Skeletal muscle tissue (tissue), 4 donors: ENCODE data around the gene PITPNM3. TPM values are rescaled to one million over a fixed set of nuclear protein-coding genes. Genes with fewer than 3 reads are reported as not detected.
"Not testable (repeated sequence)": the region's sequence is repeated elsewhere in the genome, so short reads cannot be mapped to it uniquely, and the experiment has no call there.

Experiments used
- H3K27ac ChIP-seq: one replicate; pipeline ENCODE4 v1.7.0; 2013; ENCODE audit warnings: mild to moderate bottlenecking, low read depth, low read length, inconsistent platforms
- H3K27me3 ChIP-seq, 3 donors: one replicate each; pipeline ENCODE4 v1.7.0; 2013; ENCODE audit warnings: low read length in 3 of 3; ENCODE audit not compliant: control insufficient read depth in 3 of 3, insufficient read depth in 3 of 3
- H3K36me3 ChIP-seq, 3 donors: one replicate each; pipeline ENCODE4 v1.7.0; 2013; ENCODE audit warnings: low read length in 3 of 3; ENCODE audit not compliant: control insufficient read depth in 3 of 3, insufficient read depth in 3 of 3
- H3K4me1 ChIP-seq, 3 donors: one replicate each; pipeline ENCODE4 v1.7.0; 2013; ENCODE audit warnings: low read length in 3 of 3, mild to moderate bottlenecking in 3 of 3; ENCODE audit not compliant: control insufficient read depth in 3 of 3, insufficient read depth in 3 of 3
- H3K4me3 ChIP-seq, 3 donors: one replicate each; pipeline ENCODE4 v1.7.0; 2013; ENCODE audit warnings: low read length in 3 of 3
- H3K9ac ChIP-seq, 3 donors: one replicate each; pipeline ENCODE4 v1.7.0; 2013; ENCODE audit warnings: low read length in 3 of 3, mild to moderate bottlenecking in 3 of 3, moderate library complexity in 2 of 3, low read depth in 1 of 3
- H3K9me3 ChIP-seq, 3 donors: one replicate each; pipeline ENCODE4 v1.7.0; 2013; ENCODE audit warnings: low read length in 3 of 3; ENCODE audit not compliant: control insufficient read depth in 3 of 3
- total RNA-seq: library from RNA; depleted of rRNA; stranded (reverse); fragments of >200 nt; gene quantifications from one replicate; pipeline ENCODE4 v1.2.3, GENCODE V29; 2014
- donor health status: Osteomylitis.

Gene PITPNM3
- 1.0 TPM for total RNA-seq

- peak within 1 kb of the TSS in 2 of 3 donors; percentile 23 to 64 for H3K9ac ChIP-seq
- peaks cover 12 to 14% (median 13%) of the 10 kb centered on the region in 3 donors for H3K4me1 ChIP-seq
Measured at GRCh38 chr17:6556121-6557039, at the start of gene PITPNM3. TSS of gene PITPNM3 (minus strand) at chr17:6556555. CDS start at chr17:6556406, 149 bp downstream.

GRCh38 chr17:6605142-6605541 lies 48.8 kb upstream of the PITPNM3 start:
- Histone ChIP-seq H3K9ac (no peak overlapping the region), H3K9me3 (no peaks in the 10 kb centered on the region), H3K4me3 (no peak overlapping the region), H3K27ac (no peak overlapping the region), H3K36me3 (peaks cover 8 to 44% (median 34%) of the 10 kb centered on the region in 3 donors), H3K27me3 (no peaks in the 10 kb centered on the region), H3K4me1 (no peaks in the 10 kb centered on the region)

More at GRCh38 chr17:6556121-6557039, at the start of gene PITPNM3:
- no peaks in the 10 kb centered on the region for H3K9me3 ChIP-seq
- peaks cover 42 to 54% (median 46%) of the 10 kb centered on the region in 3 donors for H3K27me3 ChIP-seq
- H3K36me3 ChIP-seq = no peaks in the 10 kb centered on the region
- H3K4me3 ChIP-seq = peak within 1 kb of the TSS; percentile 7 to 45 (median 43)
- no peak within 1 kb of the TSS for H3K27ac ChIP-seq

GRCh38 chr17:6603744-6604325 lies 47.5 kb upstream of the PITPNM3 start:
- Histone ChIP-seq H3K4me1 (peaks cover under 1 to 5% (median 2%) of the 10 kb centered on the region in 3 donors), H3K27me3 (no peaks in the 10 kb centered on the region), H3K4me3 (no peak overlapping the region), H3K9me3 (no peaks in the 10 kb centered on the region), H3K27ac (no peak overlapping the region), H3K9ac (no peak overlapping the region), H3K36me3 (peaks cover 2 to 38% (median 27%) of the 10 kb centered on the region in 3 donors)

DNA sequence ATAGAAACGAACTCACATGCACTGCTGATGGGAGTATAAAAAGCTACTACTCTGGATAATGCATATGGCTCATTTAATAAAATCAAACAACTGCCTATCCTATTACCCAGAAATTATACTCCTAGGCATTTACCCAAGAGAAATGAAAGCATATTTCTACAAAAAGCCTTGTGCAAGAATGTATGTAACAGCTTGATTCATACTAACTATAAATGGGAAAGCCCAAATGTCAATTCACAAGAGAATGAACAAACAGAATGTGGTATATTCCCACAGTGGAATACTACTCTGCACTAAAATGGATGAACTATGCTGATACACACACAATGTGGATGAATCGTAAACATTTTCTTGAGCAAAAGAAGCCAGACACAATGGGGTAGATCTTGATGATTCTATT lies 45.8 kb upstream of the PITPNM3 start:
- H3K9ac ChIP-seq = no peak overlapping the region
- no peaks in the 10 kb centered on the region for H3K9me3 ChIP-seq
- no peak overlapping the region for H3K4me3 ChIP-seq
- peaks cover 4 to 13% (median 9%) of the 10 kb centered on the region in 3 donors for H3K4me1 ChIP-seq
- H3K27ac ChIP-seq = no peak overlapping the region
- H3K27me3 ChIP-seq = no peaks in the 10 kb centered on the region
- H3K36me3 ChIP-seq = peaks cover 0 to 24% (median 19%) of the 10 kb centered on the region in 3 donors

GRCh38 chr17:6599364-6599763 lies 43.0 kb upstream of the PITPNM3 start:
- Histone ChIP-seq H3K4me3 (no peak overlapping the region), H3K27ac (no peak overlapping the region), H3K27me3 (no peaks in the 10 kb centered on the region), H3K36me3 (peaks cover 9 to 19% (median 15%) of the 10 kb centered on the region in 3 donors), H3K4me1 (peaks cover 4 to 13% (median 9%) of the 10 kb centered on the region in 3 donors), H3K9me3 (no peaks in the 10 kb centered on the region), H3K9ac (no peak overlapping the region)

DNA sequence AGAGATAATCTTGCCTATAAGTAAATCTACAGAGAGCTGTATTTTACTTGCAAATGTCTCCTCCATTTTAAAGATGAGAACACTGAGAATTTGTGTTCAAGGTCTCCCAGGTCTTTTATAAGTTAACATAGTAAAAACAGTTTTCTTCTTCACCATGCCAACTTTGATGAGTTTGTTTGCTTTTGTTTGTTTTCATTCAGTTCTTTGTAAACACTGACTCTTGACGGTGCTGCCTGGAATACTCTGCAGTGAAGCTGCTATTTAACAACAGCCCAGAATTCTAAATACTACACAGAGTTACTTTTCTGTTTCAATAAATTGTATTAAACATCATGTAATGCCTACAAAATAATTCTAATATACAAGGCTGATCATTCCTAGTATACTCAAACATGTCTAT lies 41.4 kb upstream of the PITPNM3 start:
- no peak overlapping the region for H3K27ac ChIP-seq
- no peak overlapping the region for H3K9ac ChIP-seq
- no peaks in the 10 kb centered on the region for H3K27me3 ChIP-seq
- peaks cover 9 to 23% (median 17%) of the 10 kb centered on the region in 3 donors for H3K36me3 ChIP-seq
- peaks cover 4 to 13% (median 9%) of the 10 kb centered on the region in 3 donors for H3K4me1 ChIP-seq
- no peak overlapping the region for H3K4me3 ChIP-seq
- no peaks in the 10 kb centered on the region for H3K9me3 ChIP-seq

- H3K27ac ChIP-seq = no peak overlapping the region
- H3K4me1 ChIP-seq = peaks cover 4 to 13% (median 9%) of the 10 kb centered on the region in 3 donors
- H3K9me3 ChIP-seq = no peaks in the 10 kb centered on the region
- H3K9ac ChIP-seq = no peak overlapping the region
- H3K36me3 ChIP-seq = peaks cover 9 to 23% (median 17%) of the 10 kb centered on the region in 3 donors
- no peak overlapping the region for H3K4me3 ChIP-seq
- H3K27me3 ChIP-seq = no peaks in the 10 kb centered on the region
Measured at GRCh38 chr17:6596941-6597340, 40.6 kb upstream of the PITPNM3 start.

DNA sequence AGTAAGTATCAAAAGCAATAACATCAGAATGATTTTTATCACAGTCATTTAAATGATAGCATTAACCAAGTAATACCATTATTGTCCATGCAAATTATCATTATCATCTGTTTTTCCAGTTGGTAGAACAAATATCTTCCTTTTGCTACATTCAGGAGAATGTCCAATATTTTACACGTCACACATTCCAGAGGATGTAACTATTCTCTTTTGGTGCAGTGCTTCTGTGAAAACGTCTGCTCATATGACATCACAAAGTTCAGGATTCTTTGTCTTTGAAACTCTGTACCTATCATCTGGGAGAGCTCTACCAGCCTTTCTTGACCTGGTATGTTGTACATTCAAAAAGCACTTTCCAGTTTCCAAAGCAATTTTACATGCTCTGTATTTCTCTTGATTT lies 40.2 kb upstream of the PITPNM3 start:
- Histone ChIP-seq H3K27me3 (no peaks in the 10 kb centered on the region), H3K4me1 (peaks cover 4 to 13% (median 9%) of the 10 kb centered on the region in 3 donors), H3K27ac (no peak overlapping the region), H3K36me3 (peaks cover 9 to 26% (median 17%) of the 10 kb centered on the region in 3 donors), H3K9ac (no peak overlapping the region), H3K4me3 (no peak overlapping the region), H3K9me3 (no peaks in the 10 kb centered on the region)

DNA sequence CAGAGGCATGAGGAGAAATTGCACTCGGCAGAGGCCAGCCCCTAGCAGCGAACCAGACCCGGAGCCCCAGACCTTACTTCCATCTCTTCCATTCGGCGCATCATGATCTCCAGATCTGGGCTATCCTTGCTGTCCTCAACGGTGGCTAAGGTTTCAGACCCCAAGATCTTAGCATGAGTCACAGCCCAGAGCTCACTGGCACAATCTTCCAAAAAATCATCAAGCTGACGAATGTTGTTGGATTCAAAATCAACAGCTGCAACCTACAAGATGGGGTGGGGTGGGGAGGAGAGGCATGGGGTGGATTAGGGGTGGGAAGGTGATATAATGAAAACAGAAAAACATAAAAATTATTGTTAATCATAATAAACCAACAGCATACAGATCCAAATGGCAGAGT lies 39.7 kb upstream of the PITPNM3 start:
- Histone ChIP-seq H3K27ac (no peak overlapping the region), H3K9ac (no peak overlapping the region), H3K9me3 (no peaks in the 10 kb centered on the region), H3K4me3 (no peak overlapping the region), H3K36me3 (peaks cover 9 to 26% (median 17%) of the 10 kb centered on the region in 3 donors), H3K27me3 (no peaks in the 10 kb centered on the region), H3K4me1 (peaks cover 4 to 13% (median 9%) of the 10 kb centered on the region in 3 donors)

GRCh38 chr17:6593371-6593770 lies 37.0 kb upstream of the PITPNM3 start:
- not testable (repeated sequence) for H3K9me3 ChIP-seq, H3K9ac ChIP-seq, H3K27ac ChIP-seq, H3K4me3 ChIP-seq, H3K27me3 ChIP-seq, H3K4me1 ChIP-seq
- H3K36me3 ChIP-seq = peaks cover 18 to 34% (median 34%) of the 10 kb centered on the region in 3 donors
